Tibial nerve (tissue), 4 donors: ENCODE data around the gene VCX2.

ENCODE experiments used
- EP300 ChIP-seq, 2 donors: sonication (generic); formaldehyde crosslinking; IDR thresholded peaks; one replicate each; pipeline ENCODE4 v1.6.1; 2017; ENCODE audit warnings: antibody characterized with exemption in 2 of 2, mild to moderate bottlenecking in 1 of 2
- TF ChIP-seq, protein P1 (sequence below), 5 experiments: fragments of 200-600 bp in 3 of 5; fragments of 450-650 bp in 2 of 5; sonication (generic) in 3 of 5; IDR thresholded peaks; one replicate each; pipeline ENCODE4 v1.5.1; 2016 to 2019; ENCODE audit warnings: antibody characterized with exemption in 5 of 5, mild to moderate bottlenecking in 3 of 5, moderate library complexity in 2 of 5

DNA sequence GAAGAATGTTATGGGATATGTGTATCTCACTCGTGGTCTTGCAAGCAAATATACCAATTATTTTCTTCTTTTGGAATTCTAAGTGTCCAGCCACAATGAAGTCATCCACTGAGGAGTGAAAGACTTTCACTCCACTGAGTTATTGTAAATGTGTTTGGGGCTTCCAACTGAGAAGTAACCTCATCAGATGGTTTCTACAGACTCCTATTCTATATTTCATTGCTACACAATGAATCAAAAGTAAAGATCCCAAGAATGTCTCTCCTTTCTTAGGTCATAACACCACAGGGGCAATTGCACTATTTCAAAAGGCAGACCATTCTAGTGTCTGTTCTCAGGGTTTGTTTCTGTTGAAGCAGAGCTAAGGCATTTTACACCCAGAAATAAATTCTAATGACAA, 12.3 kb upstream of the VCX2 start:
- no peak for TF ChIP-seq EP300 (IDR thresholded peaks at IDR 0.05)
- TF ChIP-seq, protein P1, sequence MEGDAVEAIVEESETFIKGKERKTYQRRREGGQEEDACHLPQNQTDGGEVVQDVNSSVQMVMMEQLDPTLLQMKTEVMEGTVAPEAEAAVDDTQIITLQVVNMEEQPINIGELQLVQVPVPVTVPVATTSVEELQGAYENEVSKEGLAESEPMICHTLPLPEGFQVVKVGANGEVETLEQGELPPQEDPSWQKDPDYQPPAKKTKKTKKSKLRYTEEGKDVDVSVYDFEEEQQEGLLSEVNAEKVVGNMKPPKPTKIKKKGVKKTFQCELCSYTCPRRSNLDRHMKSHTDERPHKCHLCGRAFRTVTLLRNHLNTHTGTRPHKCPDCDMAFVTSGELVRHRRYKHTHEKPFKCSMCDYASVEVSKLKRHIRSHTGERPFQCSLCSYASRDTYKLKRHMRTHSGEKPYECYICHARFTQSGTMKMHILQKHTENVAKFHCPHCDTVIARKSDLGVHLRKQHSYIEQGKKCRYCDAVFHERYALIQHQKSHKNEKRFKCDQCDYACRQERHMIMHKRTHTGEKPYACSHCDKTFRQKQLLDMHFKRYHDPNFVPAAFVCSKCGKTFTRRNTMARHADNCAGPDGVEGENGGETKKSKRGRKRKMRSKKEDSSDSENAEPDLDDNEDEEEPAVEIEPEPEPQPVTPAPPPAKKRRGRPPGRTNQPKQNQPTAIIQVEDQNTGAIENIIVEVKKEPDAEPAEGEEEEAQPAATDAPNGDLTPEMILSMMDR (IDR thresholded peaks at IDR 0.05) = no peak
